ENCODE measurements around the gene ROR1. TPM values are rescaled to one million over a fixed set of nuclear protein-coding genes. Genes with fewer than 3 reads are reported as not detected.

Gene ROR1
- total RNA-seq, 2 experiments from 2014 or later: 0.47 to 1.4 TPM

- Histone ChIP-seq H3K9me2 (ENCODE audit: insufficient read depth, low read length) (no peaks in the 10 kb centered on the region), H3K79me2 (ENCODE audit: insufficient read depth, low read depth, low read length) (no peaks in the 10 kb centered on the region), H3K27ac (ENCODE audit: low read depth, low read length, poor library complexity, severe bottlenecking) (no peak overlapping the region), H3K4me1 (ENCODE audit: insufficient read depth, low read length, poor library complexity, severe bottlenecking) (peaks cover 44% of the 10 kb centered on the region), H3K4me2 (ENCODE audit: low read length) (peak overlapping the region; percentile 29), H4K20me1 (ENCODE audit: insufficient read depth, low read length) (no peaks in the 10 kb centered on the region), H3K4me3 (ENCODE audit: low read depth, low read length, poor library complexity, severe bottlenecking) (no peak overlapping the region), H3K9me3 (ENCODE audit: low read length) (no peaks in the 10 kb centered on the region), H3K36me3 (ENCODE audit: insufficient read depth, low read length) (no peaks in the 10 kb centered on the region), H2AFZ (ENCODE audit: low read length) (peak overlapping the region; percentile 72; the same call in 1 of the 2 replicates)
- no TSS peak for BruUV-seq (replicated peaks)
- ChIA-PET POLR2A (interaction anchor here (1.8 to 4.2 kb wide), 2 partner anchors 8 kb away, joined by 7 to 19 read pairs; no protein-coding TSS in a partner anchor), CTCF (ENCODE audit: unreplicated experiment) (interaction anchor here (1.1 kb wide), 1 partner anchor 15 kb away, joined by 3 read pairs; no protein-coding TSS in a partner anchor)
- intact Hi-C loops (cut with micrococcal nuclease; ENCODE audit: unreplicated experiment): no loop called here
- no peak for DNase-seq (ENCODE audit: low spot score)
- TF ChIP-seq, protein P1, sequence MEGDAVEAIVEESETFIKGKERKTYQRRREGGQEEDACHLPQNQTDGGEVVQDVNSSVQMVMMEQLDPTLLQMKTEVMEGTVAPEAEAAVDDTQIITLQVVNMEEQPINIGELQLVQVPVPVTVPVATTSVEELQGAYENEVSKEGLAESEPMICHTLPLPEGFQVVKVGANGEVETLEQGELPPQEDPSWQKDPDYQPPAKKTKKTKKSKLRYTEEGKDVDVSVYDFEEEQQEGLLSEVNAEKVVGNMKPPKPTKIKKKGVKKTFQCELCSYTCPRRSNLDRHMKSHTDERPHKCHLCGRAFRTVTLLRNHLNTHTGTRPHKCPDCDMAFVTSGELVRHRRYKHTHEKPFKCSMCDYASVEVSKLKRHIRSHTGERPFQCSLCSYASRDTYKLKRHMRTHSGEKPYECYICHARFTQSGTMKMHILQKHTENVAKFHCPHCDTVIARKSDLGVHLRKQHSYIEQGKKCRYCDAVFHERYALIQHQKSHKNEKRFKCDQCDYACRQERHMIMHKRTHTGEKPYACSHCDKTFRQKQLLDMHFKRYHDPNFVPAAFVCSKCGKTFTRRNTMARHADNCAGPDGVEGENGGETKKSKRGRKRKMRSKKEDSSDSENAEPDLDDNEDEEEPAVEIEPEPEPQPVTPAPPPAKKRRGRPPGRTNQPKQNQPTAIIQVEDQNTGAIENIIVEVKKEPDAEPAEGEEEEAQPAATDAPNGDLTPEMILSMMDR (conservative IDR thresholded peaks at IDR 0.05; ENCODE audit: low read length): no peak
- no peak for TF ChIP-seq EZH2phosphoT487 (IDR thresholded peaks at IDR 0.05; ENCODE audit: borderline replicate concordance, low read depth, low read length)
Observed at GRCh38 chr1:63836374-63836773, 62.6 kb downstream of the ROR1 start.

GRCh38 chr1:63836830-63837229, 63.0 kb downstream of the ROR1 start:
- peak; percentile 11 for DNase-seq (ENCODE audit: low spot score)
- Histone ChIP-seq H3K27ac (ENCODE audit: low read depth, low read length, poor library complexity, severe bottlenecking) (no peak overlapping the region), H4K20me1 (ENCODE audit: insufficient read depth, low read length) (no peaks in the 10 kb centered on the region), H3K4me1 (ENCODE audit: insufficient read depth, low read length, poor library complexity, severe bottlenecking) (peaks cover 40% of the 10 kb centered on the region), H3K36me3 (ENCODE audit: insufficient read depth, low read length) (no peaks in the 10 kb centered on the region), H3K4me3 (ENCODE audit: low read depth, low read length, poor library complexity, severe bottlenecking) (no peak overlapping the region), H3K9me3 (ENCODE audit: low read length) (no peaks in the 10 kb centered on the region), H3K79me2 (ENCODE audit: insufficient read depth, low read depth, low read length) (no peaks in the 10 kb centered on the region), H2AFZ (ENCODE audit: low read length) (peak overlapping the region; percentile 72), H3K9me2 (ENCODE audit: insufficient read depth, low read length) (no peaks in the 10 kb centered on the region), H3K4me2 (ENCODE audit: low read length) (peak overlapping the region; percentile 29)
- ChIA-PET CTCF (ENCODE audit: unreplicated experiment) (interaction anchor here (1.1 kb wide), 1 partner anchor 15 kb away, joined by 3 read pairs; no protein-coding TSS in a partner anchor), POLR2A (interaction anchor here (0.7 to 4.2 kb wide), 4 partner anchors 8 to 1120 kb away, joined by 3 to 19 read pairs (median 4); no protein-coding TSS in a partner anchor)
- no peak for TF ChIP-seq EZH2phosphoT487 (IDR thresholded peaks at IDR 0.05; ENCODE audit: borderline replicate concordance, low read depth, low read length)
- TF ChIP-seq, protein P1 (conservative IDR thresholded peaks at IDR 0.05; ENCODE audit: low read length): no peak
- BruUV-seq (replicated peaks): no TSS peak
- intact Hi-C loops (cut with micrococcal nuclease; ENCODE audit: unreplicated experiment): no loop called here

- Histone ChIP-seq H2AFZ (ENCODE audit: low read length) (no peak overlapping the region), H3K4me2 (ENCODE audit: low read length) (no peak overlapping the region), H3K79me2 (ENCODE audit: insufficient read depth, low read depth, low read length) (no peaks in the 10 kb centered on the region), H3K9me2 (ENCODE audit: insufficient read depth, low read length) (no peaks in the 10 kb centered on the region), H3K36me3 (ENCODE audit: insufficient read depth, low read length) (no peaks in the 10 kb centered on the region), H3K4me3 (ENCODE audit: low read depth, low read length, poor library complexity, severe bottlenecking) (no peak overlapping the region), H3K9me3 (ENCODE audit: low read length) (no peaks in the 10 kb centered on the region), H4K20me1 (ENCODE audit: insufficient read depth, low read length) (no peaks in the 10 kb centered on the region), H3K27ac (ENCODE audit: low read depth, low read length, poor library complexity, severe bottlenecking) (no peak overlapping the region), H3K4me1 (ENCODE audit: insufficient read depth, low read length, poor library complexity, severe bottlenecking) (no peaks in the 10 kb centered on the region)
- BruUV-seq (replicated peaks): no TSS peak
- ChIA-PET POLR2A (interaction anchor here (1.7 kb wide), 1 partner anchor 14 kb away, joined by 9 read pairs; no protein-coding TSS in a partner anchor), CTCF (ENCODE audit: unreplicated experiment) (no interaction called here)
- TF ChIP-seq, protein P1 (conservative IDR thresholded peaks at IDR 0.05; ENCODE audit: low read length): no peak
- no peak for TF ChIP-seq EZH2phosphoT487 (IDR thresholded peaks at IDR 0.05; ENCODE audit: borderline replicate concordance, low read depth, low read length)
- DNase-seq (ENCODE audit: low spot score): no peak
- intact Hi-C loops (cut with micrococcal nuclease; ENCODE audit: unreplicated experiment): no loop called here
Observed at GRCh38 chr1:63843010-63843409, 69.2 kb downstream of the ROR1 start.

All from OCI-LY7 (cell line).